Activated B cell treated with CpG ODN at 0.5 μM for 24 hours (primary cell): ENCODE data around the gene SLC25A4. TPM values are rescaled to one million over a fixed set of nuclear protein-coding genes. Genes with fewer than 3 reads are reported as not detected.

ENCODE experiments used
- ATAC-seq: fragments of 200-7000 bp; cut with Tn5 transposase; one replicate; pipeline ENCODE4 v1.10.0; 2021; ENCODE audit warnings: low read depth, mild to moderate bottlenecking, moderate library complexity
- CTCF ChIA-PET: fragments of 350-600 bp; sonication (Branson Sonifier 250); formaldehyde crosslinking; loops from one replicate; lab custom pipeline; 2021; ENCODE audit warnings: antibody characterized with exemption; lab: Charles Lee
- POLR2A ChIA-PET: fragments of 350-600 bp; sonication (Branson Sonifier 250); formaldehyde crosslinking; loops from one replicate; lab custom pipeline; 2021; ENCODE audit warnings: antibody characterized with exemption; lab: Charles Lee
- DNase-seq: peaks from one replicate; pipeline ENCODE4 v3.0.0; 2022
- H3K27ac Mint-ChIP-seq: one replicate; pipeline ENCODE4 v1.8.0; 2020; ENCODE audit warnings: mixed read lengths
- H3K27me3 Mint-ChIP-seq: one replicate; pipeline ENCODE4 v1.8.0; 2021; ENCODE audit warnings: mixed read lengths
- H3K36me3 Mint-ChIP-seq: one replicate; pipeline ENCODE4 v1.8.0; 2021; ENCODE audit warnings: low read depth, mixed read lengths
- H3K4me1 Mint-ChIP-seq: one replicate; pipeline ENCODE4 v1.8.0; 2021; ENCODE audit warnings: mixed read lengths
- H3K4me3 Mint-ChIP-seq: one replicate; pipeline ENCODE4 v1.8.0; 2020; ENCODE audit warnings: mild to moderate bottlenecking, mixed read lengths
- H3K9me3 Mint-ChIP-seq: one replicate; pipeline ENCODE4 v1.8.0; 2020; ENCODE audit warnings: mixed read lengths
- CTCF ChIP-seq: fragments of 200-600 bp; IDR thresholded peaks from one replicate; pipeline ENCODE4 v1.8.0; 2022; ENCODE audit warnings: antibody characterized with exemption, mild to moderate bottlenecking
- intact Hi-C: fragments of 100-400 bp; cut with micrococcal nuclease; formaldehyde crosslinking; loops from one replicate; pipeline ENCODE4 v1.15.1; 2024
- total RNA-seq: library from RNA; stranded (reverse); gene quantifications from 2 replicates; pipeline ENCODE4 v1.2.3, GENCODE V29; 2022

The SLC25A4 gene
- total RNA-seq, 1 donor from 2014 or later = 8.9 TPM

GRCh38 chr4:185167234-185167633, 24.2 kb downstream of the SLC25A4 start:
- ATAC-seq (no peak), DNase-seq (no peak)
- intact Hi-C loops = no loop called here
- Mint-ChIP-seq H3K4me1 (peaks cover 21% of the 10 kb centered on the region), H3K4me3 (no peak overlapping the region), H3K27me3 (no peaks in the 10 kb centered on the region), H3K27ac (no peak overlapping the region), H3K9me3 (no peaks in the 10 kb centered on the region), H3K36me3 (peaks cover 55% of the 10 kb centered on the region)
- ChIA-PET POLR2A (interaction anchor here (1.3 kb wide), 1 partner anchor 9 kb away, joined by 3 read pairs; no protein-coding TSS in a partner anchor), CTCF (no interaction called here)
- no peak for TF ChIP-seq CTCF

GRCh38 chr4:185171373-185172071, 28.5 kb downstream of the SLC25A4 start:
- ATAC-seq (peak; percentile 42), DNase-seq (no peak)
- ChIA-PET POLR2A (interaction anchor here (0.6 to 0.8 kb wide), 2 partner anchors 633 to 1668 kb away, joined by 3 to 10 read pairs; no protein-coding TSS in a partner anchor), CTCF (interaction anchor here (1.2 kb wide), 1 partner anchor 12 kb away, joined by 3 read pairs; no protein-coding TSS in a partner anchor)
- Mint-ChIP-seq H3K27me3 (no peaks in the 10 kb centered on the region), H3K4me3 (peak overlapping the region; percentile 0), H3K27ac (peak overlapping the region; percentile 30), H3K4me1 (peaks cover 16% of the 10 kb centered on the region), H3K9me3 (no peaks in the 10 kb centered on the region), H3K36me3 (peaks cover 57% of the 10 kb centered on the region)
- no peak for TF ChIP-seq CTCF
- intact Hi-C loops = no loop called here

- Mint-ChIP-seq H3K4me1 (no peaks in the 10 kb centered on the region), H3K27me3 (no peaks in the 10 kb centered on the region), H3K36me3 (peaks cover 17% of the 10 kb centered on the region), H3K27ac (no peak overlapping the region), H3K9me3 (no peaks in the 10 kb centered on the region), H3K4me3 (no peak overlapping the region)
- DNase-seq (no peak), ATAC-seq (no peak)
- ChIA-PET CTCF (no interaction called here), POLR2A (no interaction called here)
- TF ChIP-seq CTCF = no peak
- intact Hi-C loops = no loop called here
These were observed 36.4 kb downstream of the SLC25A4 start for GRCh38 chr4:185179488-185179887.

GRCh38 chr4:185182239-185182638, 39.2 kb downstream of the SLC25A4 start:
- H3K4me1 Mint-ChIP-seq = peaks cover 9% of the 10 kb centered on the region
- TF ChIP-seq CTCF = no peak
- H3K4me3 Mint-ChIP-seq = no peak overlapping the region
- intact Hi-C loops = loop anchor here (5.0 kb wide), 1 partner anchor 1340 kb away; no protein-coding TSS in a partner anchor
- no peak for ATAC-seq
- H3K27me3 Mint-ChIP-seq = no peaks in the 10 kb centered on the region
- H3K27ac Mint-ChIP-seq = no peak overlapping the region
- H3K9me3 Mint-ChIP-seq = no peaks in the 10 kb centered on the region
- H3K36me3 Mint-ChIP-seq = peaks cover 11% of the 10 kb centered on the region
- no peak for DNase-seq
- ChIA-PET CTCF (interaction anchor here (1.4 to 3.0 kb wide), 4 partner anchors 20 to 142 kb away, joined by 3 to 32 read pairs (median 6); no protein-coding TSS in a partner anchor), POLR2A (no interaction called here)

- peak; percentile 66 for ATAC-seq
- peaks cover 18% of the 10 kb centered on the region for H3K36me3 Mint-ChIP-seq
- no peak for DNase-seq
- peak; percentile 72 for TF ChIP-seq CTCF
- H3K4me1 Mint-ChIP-seq = peaks cover 9% of the 10 kb centered on the region
- H3K4me3 Mint-ChIP-seq = no peak overlapping the region
- no peaks in the 10 kb centered on the region for H3K27me3 Mint-ChIP-seq
- CTCF ChIA-PET = interaction anchor here (0.8 to 3.0 kb wide), 14 partner anchors 9 to 178 kb away, joined by 3 to 32 read pairs (median 6); partner anchors contain the start of genes SLC25A4 and SNX25
- POLR2A ChIA-PET = interaction anchor here (0.9 kb wide), 2 partner anchors 40 to 213 kb away, joined by 3 read pairs; partner anchors contain the start of genes ANKRD37 and LRP2BP
- no peaks in the 10 kb centered on the region for H3K9me3 Mint-ChIP-seq
- H3K27ac Mint-ChIP-seq = no peak overlapping the region
- intact Hi-C loops = loop anchor here (1.0 to 5.0 kb wide), 4 partner anchors 40 to 1341 kb away; partner anchors contain the start of gene SLC25A4
These were observed 40.7 kb downstream of the SLC25A4 start for GRCh38 chr4:185183622-185184281.
